22Rv1 (cell line): ENCODE data around the gene VPS35.

Experiments
- CTCF ChIP-seq: fragments of 450-650 bp; IDR thresholded peaks from 2 replicates; pipeline ENCODE4 v1.5.1; 2017; ENCODE audit warnings: mild to moderate bottlenecking
- ZFX ChIP-seq: fragments of 450-650 bp; IDR thresholded peaks from 2 replicates; pipeline ENCODE4 v1.6.1; 2017; ENCODE audit warnings: antibody characterized with exemption, borderline replicate concordance

GRCh38 chr16:46688654-46689364 is at the start of gene VPS35:
- TF ChIP-seq CTCF (no peak; the same call in none of the 2 replicates), ZFX (no peak)
